ENCODE data around the gene PGAP1. TPM values are rescaled to one million over a fixed set of nuclear protein-coding genes. Genes with fewer than 3 reads are reported as not detected.

The PGAP1 gene
- total RNA-seq, 1 experiment from 2014 or later: 3.5 TPM

GRCh38 chr2:196900843-196901242 lies 25.7 kb downstream of the PGAP1 start:
- Histone ChIP-seq H3K9me3 (ENCODE audit: low read length) (no peaks in the 10 kb centered on the region), H3K9ac (ENCODE audit: low read length) (no peak overlapping the region), H2AFZ (ENCODE audit: low read length) (no peak overlapping the region), H3K9me2 (replicated peaks; ENCODE audit: low read length) (no peaks in the 10 kb centered on the region), H4K20me1 (ENCODE audit: low read length) (no peaks in the 10 kb centered on the region), H3K79me2 (ENCODE audit: low read length) (no peaks in the 10 kb centered on the region), H3K4me3 (ENCODE audit: low read length) (no peak overlapping the region), H3K4me1 (ENCODE audit: insufficient read depth, low read length) (peaks cover 31% of the 10 kb centered on the region), H3K27ac (ENCODE audit: low read length) (no peak overlapping the region), H3F3A (ENCODE audit: low read length, unreplicated experiment) (peaks cover 5% of the 10 kb centered on the region), H3K36me3 (ENCODE audit: low read depth, low read length) (no peaks in the 10 kb centered on the region), H3K4me2 (ENCODE audit: low read length) (no peak overlapping the region), H3K27me3 (ENCODE audit: low read length) (no peaks in the 10 kb centered on the region)
- ChIA-PET CTCF (no interaction called here), POLR2A (ENCODE audit: unreplicated experiment) (no interaction called here)
- no peak for ATAC-seq
- BruUV-seq (replicated peaks): no TSS peak
- TF ChIP-seq EZH2phosphoT487 (IDR thresholded peaks at IDR 0.05; ENCODE audit: borderline replicate concordance, low read length): no peak
- TF ChIP-seq EZH2 (IDR thresholded peaks at IDR 0.05; ENCODE audit: low read length, unreplicated experiment): no peak
- TF ChIP-seq, protein P1, sequence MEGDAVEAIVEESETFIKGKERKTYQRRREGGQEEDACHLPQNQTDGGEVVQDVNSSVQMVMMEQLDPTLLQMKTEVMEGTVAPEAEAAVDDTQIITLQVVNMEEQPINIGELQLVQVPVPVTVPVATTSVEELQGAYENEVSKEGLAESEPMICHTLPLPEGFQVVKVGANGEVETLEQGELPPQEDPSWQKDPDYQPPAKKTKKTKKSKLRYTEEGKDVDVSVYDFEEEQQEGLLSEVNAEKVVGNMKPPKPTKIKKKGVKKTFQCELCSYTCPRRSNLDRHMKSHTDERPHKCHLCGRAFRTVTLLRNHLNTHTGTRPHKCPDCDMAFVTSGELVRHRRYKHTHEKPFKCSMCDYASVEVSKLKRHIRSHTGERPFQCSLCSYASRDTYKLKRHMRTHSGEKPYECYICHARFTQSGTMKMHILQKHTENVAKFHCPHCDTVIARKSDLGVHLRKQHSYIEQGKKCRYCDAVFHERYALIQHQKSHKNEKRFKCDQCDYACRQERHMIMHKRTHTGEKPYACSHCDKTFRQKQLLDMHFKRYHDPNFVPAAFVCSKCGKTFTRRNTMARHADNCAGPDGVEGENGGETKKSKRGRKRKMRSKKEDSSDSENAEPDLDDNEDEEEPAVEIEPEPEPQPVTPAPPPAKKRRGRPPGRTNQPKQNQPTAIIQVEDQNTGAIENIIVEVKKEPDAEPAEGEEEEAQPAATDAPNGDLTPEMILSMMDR (conservative IDR thresholded peaks at IDR 0.05; ENCODE audit: low read depth, low read length): no peak
- no peak for DNase-seq
- intact Hi-C loops (cut with micrococcal nuclease): no loop called here

- H3K4me1 ChIP-seq (ENCODE audit: insufficient read depth, low read length): peaks cover 28% of the 10 kb centered on the region
- H3K27me3 ChIP-seq (ENCODE audit: low read length): no peaks in the 10 kb centered on the region
- ChIA-PET POLR2A (ENCODE audit: unreplicated experiment) (no interaction called here), CTCF (no interaction called here)
- no peak overlapping the region for H3K4me3 ChIP-seq (ENCODE audit: low read length)
- no peaks in the 10 kb centered on the region for H3K9me2 ChIP-seq (replicated peaks; ENCODE audit: low read length)
- no peaks in the 10 kb centered on the region for H3K9me3 ChIP-seq (ENCODE audit: low read length)
- H3K9ac ChIP-seq (ENCODE audit: low read length): no peak overlapping the region
- no peaks in the 10 kb centered on the region for H4K20me1 ChIP-seq (ENCODE audit: low read length)
- no peaks in the 10 kb centered on the region for H3K36me3 ChIP-seq (ENCODE audit: low read depth, low read length)
- no peak overlapping the region for H3K4me2 ChIP-seq (ENCODE audit: low read length)
- TF ChIP-seq, protein P1 (conservative IDR thresholded peaks at IDR 0.05; ENCODE audit: low read depth, low read length): no peak
- no peak for TF ChIP-seq EZH2 (IDR thresholded peaks at IDR 0.05; ENCODE audit: low read length, unreplicated experiment)
- no peak for TF ChIP-seq EZH2phosphoT487 (IDR thresholded peaks at IDR 0.05; ENCODE audit: borderline replicate concordance, low read length)
- no peak overlapping the region for H3K27ac ChIP-seq (ENCODE audit: low read length)
- no peaks in the 10 kb centered on the region for H3K79me2 ChIP-seq (ENCODE audit: low read length)
- peaks cover 5% of the 10 kb centered on the region for H3F3A ChIP-seq (ENCODE audit: low read length, unreplicated experiment)
- no peak for ATAC-seq
- intact Hi-C loops (cut with micrococcal nuclease): no loop called here
- H2AFZ ChIP-seq (ENCODE audit: low read length): no peak overlapping the region
- DNase-seq: no peak
- no TSS peak for BruUV-seq (replicated peaks)
Observed at GRCh38 chr2:196899976-196900375, 26.5 kb downstream of the PGAP1 start.

DNA sequence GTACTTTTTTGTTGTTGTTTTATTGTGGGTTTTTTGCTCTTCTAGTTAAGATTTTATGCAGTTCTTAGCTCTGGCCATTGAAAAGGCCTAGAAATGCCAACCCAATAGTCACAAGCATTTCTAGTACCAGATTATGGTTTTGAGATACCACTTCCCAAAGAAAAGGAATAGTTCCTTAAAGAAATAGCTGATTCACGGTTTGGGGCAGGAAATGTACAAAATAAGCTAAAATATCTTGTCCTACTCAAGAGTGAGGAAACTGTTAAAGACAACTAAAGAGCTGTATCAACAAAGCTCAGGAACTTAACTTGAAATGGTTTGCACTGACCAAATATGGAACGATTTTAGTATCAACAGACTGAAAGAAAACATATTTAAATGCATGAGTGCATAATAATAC lies 35.4 kb downstream of the PGAP1 start:
- Histone ChIP-seq H3K79me2 (ENCODE audit: low read length) (no peaks in the 10 kb centered on the region), H3K4me1 (ENCODE audit: insufficient read depth, low read length) (no peaks in the 10 kb centered on the region), H3K9ac (ENCODE audit: low read length) (no peak overlapping the region), H3K9me2 (replicated peaks; ENCODE audit: low read length) (no peaks in the 10 kb centered on the region), H3K36me3 (ENCODE audit: low read depth, low read length) (no peaks in the 10 kb centered on the region), H3K4me3 (ENCODE audit: low read length) (no peak overlapping the region), H3K27ac (ENCODE audit: low read length) (no peak overlapping the region), H3K9me3 (ENCODE audit: low read length) (no peaks in the 10 kb centered on the region), H3K4me2 (ENCODE audit: low read length) (no peak overlapping the region), H4K20me1 (ENCODE audit: low read length) (no peaks in the 10 kb centered on the region), H3K27me3 (ENCODE audit: low read length) (no peaks in the 10 kb centered on the region), H2AFZ (ENCODE audit: low read length) (no peak overlapping the region), H3F3A (ENCODE audit: low read length, unreplicated experiment) (no peaks in the 10 kb centered on the region)
- intact Hi-C loops (cut with micrococcal nuclease): no loop called here
- no TSS peak for BruUV-seq (replicated peaks)
- ATAC-seq: no peak
- no peak for DNase-seq
- TF ChIP-seq, protein P1 (conservative IDR thresholded peaks at IDR 0.05; ENCODE audit: low read depth, low read length): no peak
- TF ChIP-seq EZH2phosphoT487 (IDR thresholded peaks at IDR 0.05; ENCODE audit: borderline replicate concordance, low read length) (no peak), EZH2 (IDR thresholded peaks at IDR 0.05; ENCODE audit: low read length, unreplicated experiment) (no peak)
- ChIA-PET CTCF (no interaction called here), POLR2A (ENCODE audit: unreplicated experiment) (no interaction called here)

All from PC-3 (cell line).